ENCODE results near the gene CDH24.

- TF ChIP-seq, protein P1, sequence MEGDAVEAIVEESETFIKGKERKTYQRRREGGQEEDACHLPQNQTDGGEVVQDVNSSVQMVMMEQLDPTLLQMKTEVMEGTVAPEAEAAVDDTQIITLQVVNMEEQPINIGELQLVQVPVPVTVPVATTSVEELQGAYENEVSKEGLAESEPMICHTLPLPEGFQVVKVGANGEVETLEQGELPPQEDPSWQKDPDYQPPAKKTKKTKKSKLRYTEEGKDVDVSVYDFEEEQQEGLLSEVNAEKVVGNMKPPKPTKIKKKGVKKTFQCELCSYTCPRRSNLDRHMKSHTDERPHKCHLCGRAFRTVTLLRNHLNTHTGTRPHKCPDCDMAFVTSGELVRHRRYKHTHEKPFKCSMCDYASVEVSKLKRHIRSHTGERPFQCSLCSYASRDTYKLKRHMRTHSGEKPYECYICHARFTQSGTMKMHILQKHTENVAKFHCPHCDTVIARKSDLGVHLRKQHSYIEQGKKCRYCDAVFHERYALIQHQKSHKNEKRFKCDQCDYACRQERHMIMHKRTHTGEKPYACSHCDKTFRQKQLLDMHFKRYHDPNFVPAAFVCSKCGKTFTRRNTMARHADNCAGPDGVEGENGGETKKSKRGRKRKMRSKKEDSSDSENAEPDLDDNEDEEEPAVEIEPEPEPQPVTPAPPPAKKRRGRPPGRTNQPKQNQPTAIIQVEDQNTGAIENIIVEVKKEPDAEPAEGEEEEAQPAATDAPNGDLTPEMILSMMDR (IDR thresholded peaks at IDR 0.05), result no peak
- TF ChIP-seq EZH2 (IDR thresholded peaks at IDR 0.05), result no peak
Measured at GRCh38 chr14:23030936-23031335, 26.4 kb downstream of the CDH24 start.
